Activated T-cell treated with anti-CD3 and anti-CD28 coated beads, Interleukin-2, amount 50 U/mL, for 72 hours (primary cell): ENCODE results near the gene GATB. TPM values are rescaled to one million over a fixed set of nuclear protein-coding genes. Genes with fewer than 3 reads are reported as not detected.
A peak's percentile ranks its signal among the peaks of the same experiment; 100 is the strongest.

Experiments
- ATAC-seq, 2 donors: fragments of 150-1000 bp; cut with Tn5 transposase; replicated peaks in 1 of 2; 2 replicates each; pipeline ENCODE4 v1.10.0; 2021; ENCODE audit warnings: moderate library complexity in 2 of 2, mild to moderate bottlenecking in 1 of 2
- DNase-seq, 2 donors: peaks; one replicate each; pipeline ENCODE4 v3.0.0; 2021 to 2022; ENCODE audit warnings: mixed read lengths in 1 of 2
- H3K27ac Mint-ChIP-seq: one replicate; pipeline ENCODE4 v1.8.0; 2022; ENCODE audit warnings: mild to moderate bottlenecking, moderate library complexity, mixed read lengths
- H3K27me3 Mint-ChIP-seq: one replicate; pipeline ENCODE4 v1.8.0; 2022; ENCODE audit warnings: low read depth, mixed read lengths
- H3K36me3 Mint-ChIP-seq, 2 donors: one replicate each; pipeline ENCODE4 v1.8.0; 2022; ENCODE audit warnings: mixed read lengths in 2 of 2, mild to moderate bottlenecking in 1 of 2; ENCODE audit not compliant: insufficient read depth in 2 of 2
- H3K4me1 Mint-ChIP-seq: one replicate; pipeline ENCODE4 v1.8.0; 2022; ENCODE audit warnings: low read depth, mixed read lengths
- H3K4me3 Mint-ChIP-seq, 2 donors: one replicate each; pipeline ENCODE4 v1.8.0; 2022; ENCODE audit warnings: mild to moderate bottlenecking in 2 of 2, mixed read lengths in 2 of 2, moderate library complexity in 2 of 2
- H3K9me3 Mint-ChIP-seq, 2 donors: one replicate each; pipeline ENCODE4 v1.8.0; 2022; ENCODE audit warnings: mixed read lengths in 2 of 2
- total RNA-seq, 2 donors: library from RNA; stranded (reverse); gene quantifications; one replicate each; pipeline ENCODE4 v1.2.3, GENCODE V29; 2022

GATB gene
- 10 to 100 TPM; 15.4 to 19.5 TPM for total RNA-seq

GRCh38 chr4:151760712-151761661 is at the start of gene GATB:
Gene GATB, minus strand, starts transcription at chr4:151761007. Its CDS starts 25 bp downstream, at chr4:151760982.
- H3K36me3 Mint-ChIP-seq = peaks cover 1 to 3% of the 10 kb centered on the region in 2 donors
- ATAC-seq (peak; percentile 99 to 100), DNase-seq (peak; percentile 90 to 93)
- H3K9me3 Mint-ChIP-seq = peaks cover 3 to 5% of the 10 kb centered on the region in 2 donors
- peaks cover 9% of the 10 kb centered on the region for H3K27me3 Mint-ChIP-seq
- peak within 1 kb of the TSS; percentile 99 for H3K27ac Mint-ChIP-seq
- peak within 1 kb of the TSS; percentile 93 to 100 for H3K4me3 Mint-ChIP-seq
- H3K4me1 Mint-ChIP-seq = peaks cover 12% of the 10 kb centered on the region

GRCh38 chr4:151810476-151810875 is 49.7 kb upstream of the GATB start:
- Mint-ChIP-seq H3K9me3 (no peaks in the 10 kb centered on the region), H3K4me3 (no peak overlapping the region), H3K36me3 (no peaks in the 10 kb centered on the region), H3K27ac (no peak overlapping the region), H3K4me1 (no peaks in the 10 kb centered on the region), H3K27me3 (no peaks in the 10 kb centered on the region)
- ATAC-seq (no peak), DNase-seq (no peak)

GRCh38 chr4:151809716-151810115 is 48.9 kb upstream of the GATB start:
- no peak for ATAC-seq
- no peaks in the 10 kb centered on the region for H3K9me3 Mint-ChIP-seq
- H3K36me3 Mint-ChIP-seq = no peaks in the 10 kb centered on the region
- H3K27ac Mint-ChIP-seq = no peak overlapping the region
- no peaks in the 10 kb centered on the region for H3K4me1 Mint-ChIP-seq
- DNase-seq = no peak
- no peaks in the 10 kb centered on the region for H3K27me3 Mint-ChIP-seq
- H3K4me3 Mint-ChIP-seq = no peak overlapping the region

- Mint-ChIP-seq H3K27me3 (no peaks in the 10 kb centered on the region), H3K9me3 (no peaks in the 10 kb centered on the region), H3K36me3 (no peaks in the 10 kb centered on the region), H3K27ac (no peak overlapping the region), H3K4me3 (no peak overlapping the region), H3K4me1 (no peaks in the 10 kb centered on the region)
- DNase-seq (no peak), ATAC-seq (no peak)
Observed at GRCh38 chr4:151808542-151808941, 47.7 kb upstream of the GATB start.

GRCh38 chr4:151808120-151808529 is 47.3 kb upstream of the GATB start:
- Mint-ChIP-seq H3K36me3 (no peaks in the 10 kb centered on the region), H3K27ac (no peak overlapping the region), H3K4me1 (no peaks in the 10 kb centered on the region), H3K9me3 (no peaks in the 10 kb centered on the region), H3K4me3 (no peak overlapping the region), H3K27me3 (no peaks in the 10 kb centered on the region)
- ATAC-seq = no peak
- no peak for DNase-seq

GRCh38 chr4:151807220-151807619 is 46.4 kb upstream of the GATB start:
- H3K27me3 Mint-ChIP-seq = no peaks in the 10 kb centered on the region
- no peak overlapping the region for H3K27ac Mint-ChIP-seq
- no peak overlapping the region for H3K4me3 Mint-ChIP-seq
- no peaks in the 10 kb centered on the region for H3K4me1 Mint-ChIP-seq
- ATAC-seq (no peak), DNase-seq (no peak)
- no peaks in the 10 kb centered on the region for H3K9me3 Mint-ChIP-seq
- H3K36me3 Mint-ChIP-seq = no peaks in the 10 kb centered on the region

- Mint-ChIP-seq H3K36me3 (no peaks in the 10 kb centered on the region), H3K4me3 (no peak overlapping the region), H3K4me1 (no peaks in the 10 kb centered on the region), H3K9me3 (no peaks in the 10 kb centered on the region), H3K27ac (no peak overlapping the region), H3K27me3 (no peaks in the 10 kb centered on the region)
- ATAC-seq (no peak), DNase-seq (no peak)
Observed at GRCh38 chr4:151806511-151806927, 45.7 kb upstream of the GATB start.

GRCh38 chr4:151804821-151805220 is 44.0 kb upstream of the GATB start:
- no peak overlapping the region for H3K4me3 Mint-ChIP-seq
- ATAC-seq (no peak), DNase-seq (no peak)
- no peaks in the 10 kb centered on the region for H3K36me3 Mint-ChIP-seq
- no peaks in the 10 kb centered on the region for H3K27me3 Mint-ChIP-seq
- no peaks in the 10 kb centered on the region for H3K9me3 Mint-ChIP-seq
- no peaks in the 10 kb centered on the region for H3K4me1 Mint-ChIP-seq
- H3K27ac Mint-ChIP-seq = no peak overlapping the region

GRCh38 chr4:151804086-151804630 is 43.4 kb upstream of the GATB start:
- Mint-ChIP-seq H3K9me3 (no peaks in the 10 kb centered on the region), H3K27ac (no peak overlapping the region), H3K27me3 (no peaks in the 10 kb centered on the region), H3K36me3 (no peaks in the 10 kb centered on the region), H3K4me1 (no peaks in the 10 kb centered on the region), H3K4me3 (no peak overlapping the region)
- DNase-seq (no peak), ATAC-seq (no peak)

- Mint-ChIP-seq H3K4me3 (no peak overlapping the region), H3K36me3 (no peaks in the 10 kb centered on the region), H3K4me1 (no peaks in the 10 kb centered on the region), H3K9me3 (no peaks in the 10 kb centered on the region), H3K27me3 (no peaks in the 10 kb centered on the region), H3K27ac (no peak overlapping the region)
- ATAC-seq (no peak), DNase-seq (no peak)
Observed at GRCh38 chr4:151803246-151803645, 42.4 kb upstream of the GATB start.

- Mint-ChIP-seq H3K4me1 (no peaks in the 10 kb centered on the region), H3K27me3 (no peaks in the 10 kb centered on the region), H3K9me3 (no peaks in the 10 kb centered on the region), H3K4me3 (no peak overlapping the region), H3K27ac (no peak overlapping the region), H3K36me3 (no peaks in the 10 kb centered on the region)
- DNase-seq (peak; percentile 58 to 70), ATAC-seq (peak; percentile 51 to 62)
Observed at GRCh38 chr4:151801547-151802516, 41.0 kb upstream of the GATB start.

GRCh38 chr4:151799417-151800012 is 38.7 kb upstream of the GATB start:
- Mint-ChIP-seq H3K27ac (no peak overlapping the region), H3K9me3 (no peaks in the 10 kb centered on the region), H3K36me3 (no peaks in the 10 kb centered on the region), H3K27me3 (no peaks in the 10 kb centered on the region), H3K4me1 (no peaks in the 10 kb centered on the region), H3K4me3 (no peak overlapping the region)
- DNase-seq = no peak
- no peak for ATAC-seq
